HL-60 (cell line): ENCODE results near the gene ADCK1.
"Not testable (repeated sequence)": the region's sequence is repeated elsewhere in the genome, so short reads cannot be mapped to it uniquely, and the experiment has no call there.

ENCODE experiments used
- POLR2AphosphoS5 ChIP-seq: IDR thresholded peaks from 2 replicates; pipeline ENCODE4 v1.6.1; 2012; ENCODE audit warnings: low read depth
- REST ChIP-seq: IDR thresholded peaks from 2 replicates; pipeline ENCODE4 v1.6.1; 2012; ENCODE audit warnings: low read depth; ENCODE audit not compliant: insufficient replicate concordance
- SPI1 ChIP-seq: IDR thresholded peaks from 2 replicates; pipeline ENCODE4 v1.6.1; 2012; ENCODE audit warnings: low read depth, mild to moderate bottlenecking, borderline replicate concordance
- TF ChIP-seq, protein P1 (sequence below): IDR thresholded peaks from one replicate; pipeline ENCODE4 v1.5.1; 2011; ENCODE audit warnings: low read length, control low read depth, inconsistent platforms; ENCODE audit not compliant: insufficient read depth

GRCh38 chr14:77959686-77960085, 159.8 kb downstream of the ADCK1 start:
- TF ChIP-seq, protein P1, sequence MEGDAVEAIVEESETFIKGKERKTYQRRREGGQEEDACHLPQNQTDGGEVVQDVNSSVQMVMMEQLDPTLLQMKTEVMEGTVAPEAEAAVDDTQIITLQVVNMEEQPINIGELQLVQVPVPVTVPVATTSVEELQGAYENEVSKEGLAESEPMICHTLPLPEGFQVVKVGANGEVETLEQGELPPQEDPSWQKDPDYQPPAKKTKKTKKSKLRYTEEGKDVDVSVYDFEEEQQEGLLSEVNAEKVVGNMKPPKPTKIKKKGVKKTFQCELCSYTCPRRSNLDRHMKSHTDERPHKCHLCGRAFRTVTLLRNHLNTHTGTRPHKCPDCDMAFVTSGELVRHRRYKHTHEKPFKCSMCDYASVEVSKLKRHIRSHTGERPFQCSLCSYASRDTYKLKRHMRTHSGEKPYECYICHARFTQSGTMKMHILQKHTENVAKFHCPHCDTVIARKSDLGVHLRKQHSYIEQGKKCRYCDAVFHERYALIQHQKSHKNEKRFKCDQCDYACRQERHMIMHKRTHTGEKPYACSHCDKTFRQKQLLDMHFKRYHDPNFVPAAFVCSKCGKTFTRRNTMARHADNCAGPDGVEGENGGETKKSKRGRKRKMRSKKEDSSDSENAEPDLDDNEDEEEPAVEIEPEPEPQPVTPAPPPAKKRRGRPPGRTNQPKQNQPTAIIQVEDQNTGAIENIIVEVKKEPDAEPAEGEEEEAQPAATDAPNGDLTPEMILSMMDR: not testable (repeated sequence)
- not testable (repeated sequence) for TF ChIP-seq POLR2AphosphoS5, SPI1, REST
